Chondrocyte (in vitro differentiated cells): Measurements from ENCODE around the gene SLC2A13. TPM values are rescaled to one million over a fixed set of nuclear protein-coding genes. Genes with fewer than 3 reads are reported as not detected.

Experiments used
- DNase-seq: peaks from one replicate; pipeline ENCODE4 v3.0.0; 2021; ENCODE audit warnings: mixed read lengths, low spot score
- H3K27ac Mint-ChIP-seq: one replicate; pipeline ENCODE4 v1.8.0; 2021; ENCODE audit warnings: mild to moderate bottlenecking, moderate library complexity, mixed read lengths; ENCODE audit not compliant: unreplicated experiment
- H3K27me3 Mint-ChIP-seq: 2 replicates; pipeline ENCODE4 v1.8.0; 2021; ENCODE audit warnings: low read depth, mixed read lengths
- H3K36me3 Mint-ChIP-seq: 2 replicates; pipeline ENCODE4 v1.8.0; 2021; ENCODE audit warnings: low read depth, mixed read lengths
- H3K4me1 Mint-ChIP-seq: 2 replicates; pipeline ENCODE4 v1.8.0; 2021; ENCODE audit warnings: low read depth, mild to moderate bottlenecking, mixed read lengths
- H3K4me3 Mint-ChIP-seq: one replicate; pipeline ENCODE4 v1.8.0; 2021; ENCODE audit warnings: mild to moderate bottlenecking, moderate library complexity, mixed read lengths; ENCODE audit not compliant: unreplicated experiment
- H3K9me3 Mint-ChIP-seq: 2 replicates; pipeline ENCODE4 v1.8.0; 2021; ENCODE audit warnings: low read depth, mixed read lengths
- total RNA-seq: library from RNA; stranded (reverse); gene quantifications from 3 replicates; pipeline ENCODE4 v1.2.1, GENCODE V29; 2021
- TF ChIP-seq, protein P1 (sequence below): fragments of 200-600 bp; sonication (generic); IDR thresholded peaks from 2 replicates; pipeline ENCODE4 v1.5.0; 2021; ENCODE audit warnings: antibody characterized with exemption, mild to moderate bottlenecking, moderate library complexity

SLC2A13 gene
- total RNA-seq, 1 donor from 2014 or later = 14.4 TPM

DNA sequence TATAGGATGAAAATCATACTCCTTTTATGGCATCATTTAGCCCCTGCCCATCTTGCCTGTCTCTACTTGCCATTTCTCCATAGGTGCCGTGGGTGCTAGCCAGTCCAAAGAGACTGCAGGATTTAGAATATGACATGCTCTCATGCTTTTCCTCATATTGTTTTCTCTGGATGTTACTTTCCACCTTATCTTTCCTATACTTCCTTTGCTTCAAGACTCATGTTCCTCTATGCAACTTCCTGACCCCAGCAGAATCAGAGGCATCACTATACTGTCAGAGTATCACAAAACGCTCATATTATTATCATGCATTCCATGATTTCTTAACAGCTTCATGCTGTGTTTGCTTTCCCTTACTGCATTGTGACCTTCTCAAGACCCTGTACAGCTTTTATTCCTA is 265.5 kb downstream of the SLC2A13 start:
- H3K27ac Mint-ChIP-seq = no peak overlapping the region
- TF ChIP-seq, protein P1, sequence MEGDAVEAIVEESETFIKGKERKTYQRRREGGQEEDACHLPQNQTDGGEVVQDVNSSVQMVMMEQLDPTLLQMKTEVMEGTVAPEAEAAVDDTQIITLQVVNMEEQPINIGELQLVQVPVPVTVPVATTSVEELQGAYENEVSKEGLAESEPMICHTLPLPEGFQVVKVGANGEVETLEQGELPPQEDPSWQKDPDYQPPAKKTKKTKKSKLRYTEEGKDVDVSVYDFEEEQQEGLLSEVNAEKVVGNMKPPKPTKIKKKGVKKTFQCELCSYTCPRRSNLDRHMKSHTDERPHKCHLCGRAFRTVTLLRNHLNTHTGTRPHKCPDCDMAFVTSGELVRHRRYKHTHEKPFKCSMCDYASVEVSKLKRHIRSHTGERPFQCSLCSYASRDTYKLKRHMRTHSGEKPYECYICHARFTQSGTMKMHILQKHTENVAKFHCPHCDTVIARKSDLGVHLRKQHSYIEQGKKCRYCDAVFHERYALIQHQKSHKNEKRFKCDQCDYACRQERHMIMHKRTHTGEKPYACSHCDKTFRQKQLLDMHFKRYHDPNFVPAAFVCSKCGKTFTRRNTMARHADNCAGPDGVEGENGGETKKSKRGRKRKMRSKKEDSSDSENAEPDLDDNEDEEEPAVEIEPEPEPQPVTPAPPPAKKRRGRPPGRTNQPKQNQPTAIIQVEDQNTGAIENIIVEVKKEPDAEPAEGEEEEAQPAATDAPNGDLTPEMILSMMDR = no peak
- no peaks in the 10 kb centered on the region for H3K4me1 Mint-ChIP-seq
- H3K27me3 Mint-ChIP-seq = no peaks in the 10 kb centered on the region
- no peaks in the 10 kb centered on the region for H3K36me3 Mint-ChIP-seq
- no peak overlapping the region for H3K4me3 Mint-ChIP-seq
- DNase-seq = no peak
- no peaks in the 10 kb centered on the region for H3K9me3 Mint-ChIP-seq

DNA sequence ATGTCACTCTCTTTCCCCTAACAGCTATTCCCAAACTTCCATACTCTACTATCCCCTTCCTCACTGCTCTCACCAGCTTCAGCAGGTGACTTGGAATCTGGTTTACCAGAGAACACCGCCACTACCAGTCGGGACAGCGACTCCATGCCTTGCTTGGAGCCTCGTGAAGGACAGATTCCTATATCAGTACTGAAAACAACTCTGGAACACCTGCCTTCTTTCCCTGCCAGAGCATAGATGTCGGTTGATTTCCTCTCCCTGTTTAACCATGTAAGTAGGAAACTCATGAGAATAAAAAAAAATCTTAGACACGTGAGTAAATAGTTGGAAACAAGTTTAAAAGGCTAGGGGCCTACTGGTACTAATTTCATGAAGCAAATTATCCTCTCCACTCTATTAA is 266.8 kb downstream of the SLC2A13 start:
- H3K4me3 Mint-ChIP-seq = no peak overlapping the region
- H3K27ac Mint-ChIP-seq = no peak overlapping the region
- no peaks in the 10 kb centered on the region for H3K27me3 Mint-ChIP-seq
- no peaks in the 10 kb centered on the region for H3K9me3 Mint-ChIP-seq
- H3K36me3 Mint-ChIP-seq = no peaks in the 10 kb centered on the region
- no peak for DNase-seq
- H3K4me1 Mint-ChIP-seq = no peaks in the 10 kb centered on the region
- TF ChIP-seq, protein P1 = no peak

GRCh38 chr12:39835517-39836489 is 270.1 kb downstream of the SLC2A13 start:
- Mint-ChIP-seq H3K4me3 (no peak overlapping the region), H3K9me3 (no peaks in the 10 kb centered on the region), H3K36me3 (no peaks in the 10 kb centered on the region), H3K4me1 (no peaks in the 10 kb centered on the region), H3K27me3 (no peaks in the 10 kb centered on the region), H3K27ac (no peak overlapping the region)
- TF ChIP-seq, protein P1 = no peak
- no peak for DNase-seq

GRCh38 chr12:39831587-39832315 is 274.1 kb downstream of the SLC2A13 start:
- Mint-ChIP-seq H3K4me3 (no peak overlapping the region), H3K27ac (no peak overlapping the region), H3K27me3 (no peaks in the 10 kb centered on the region), H3K36me3 (peaks cover 7% of the 10 kb centered on the region), H3K9me3 (no peaks in the 10 kb centered on the region), H3K4me1 (no peaks in the 10 kb centered on the region)
- TF ChIP-seq, protein P1 = no peak
- no peak for DNase-seq

DNA sequence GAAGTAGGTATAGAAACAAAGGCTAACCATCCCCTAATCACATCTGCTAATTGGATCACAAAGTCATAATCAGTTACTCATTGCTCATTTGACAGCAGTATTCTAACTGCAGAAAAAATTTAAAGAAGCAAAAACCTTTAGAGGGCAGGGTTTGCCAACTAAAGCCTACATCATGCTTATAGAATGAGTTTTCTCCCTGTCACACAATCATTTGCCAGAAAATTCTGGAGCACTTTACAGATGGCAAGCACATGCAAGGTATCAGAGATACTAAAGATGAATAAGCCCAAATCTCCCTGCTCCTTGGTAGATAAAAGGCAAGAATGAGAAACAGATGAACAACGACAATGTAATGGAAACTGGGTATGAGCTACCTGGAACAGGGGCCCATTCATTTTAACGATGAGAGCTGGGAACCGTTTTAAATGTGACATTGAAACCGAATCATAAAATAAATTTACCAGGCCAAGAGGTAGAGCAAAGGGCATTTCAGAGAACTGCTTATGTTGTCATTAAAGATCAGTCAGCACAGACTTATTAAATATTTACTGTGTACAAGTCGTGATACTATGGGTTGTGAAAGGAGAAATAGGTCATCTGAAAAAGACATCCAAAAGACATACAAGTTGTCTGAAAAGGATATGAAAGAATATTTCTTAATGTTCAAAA is 274.9 kb downstream of the SLC2A13 start:
- Mint-ChIP-seq H3K27ac (no peak overlapping the region), H3K4me1 (no peaks in the 10 kb centered on the region), H3K36me3 (peaks cover 7% of the 10 kb centered on the region), H3K9me3 (no peaks in the 10 kb centered on the region), H3K27me3 (no peaks in the 10 kb centered on the region), H3K4me3 (no peak overlapping the region)
- TF ChIP-seq, protein P1 = no peak
- no peak for DNase-seq
